OCI-LY3 (cell line): ENCODE measurements around the gene FIBCD1.

Experiments
- CTCF ChIP-seq: fragments of 200-600, 300-600 bp; sonication (generic); IDR thresholded peaks from 2 replicates; pipeline ENCODE4 v1.5.1; 2014; ENCODE audit warnings: antibody characterized with exemption, low read length, low read depth
- EZH2phosphoT487 ChIP-seq: fragments of 200-600 bp; shearing (Covaris generic); IDR thresholded peaks from 2 replicates; pipeline ENCODE4 v1.6.1; 2018; ENCODE audit warnings: antibody characterized with exemption, mixed run types, low read depth

GRCh38 chr9:130974697-130975096 lies 35.6 kb upstream of the FIBCD1 start:
- TF ChIP-seq CTCF (no peak), EZH2phosphoT487 (no peak)
